Measurements from ENCODE around the gene CDH3.

The CDH3 gene

GRCh38 chr16:68722119-68723024 is 77.3 kb downstream of the CDH3 start:
- Histone ChIP-seq H3K4ac (ENCODE audit: low read depth, low read length) (no peak overlapping the region), H3K4me1 (ENCODE audit: control insufficient read depth, low read depth, low read length) (no peaks in the 10 kb centered on the region), H2BK15ac (replicated peaks; ENCODE audit: low read depth) (no peak overlapping the region), H2BK5ac (ENCODE audit: low read length) (no peak overlapping the region), H3K27ac (ENCODE audit: low read depth, low read length) (no peak overlapping the region), H2AK5ac (ENCODE audit: low read length) (no peak overlapping the region), H3K27me3 (ENCODE audit: insufficient read depth, low read length, poor library complexity) (no peaks in the 10 kb centered on the region), H3K79me1 (ENCODE audit: low read length) (no peaks in the 10 kb centered on the region), H3K36me3 (ENCODE audit: control insufficient read depth, insufficient read depth, low read length) (no peaks in the 10 kb centered on the region), H3K56ac (ENCODE audit: low read length) (no peak overlapping the region), H3K18ac (ENCODE audit: low read length) (no peak overlapping the region), H4K8ac (ENCODE audit: low read depth, low read length) (no peak overlapping the region), H3K4me2 (ENCODE audit: low read length) (no peak overlapping the region), H3K79me2 (ENCODE audit: control insufficient read depth, insufficient read depth, low read length) (no peaks in the 10 kb centered on the region), H3K4me3 (ENCODE audit: low read length) (no peak overlapping the region), H3K23ac (ENCODE audit: low read length) (no peak overlapping the region), H4K5ac (ENCODE audit: low read length) (no peak overlapping the region), H3K9ac (ENCODE audit: low read length) (no peak overlapping the region), H2BK120ac (ENCODE audit: low read depth, low read length) (no peak overlapping the region)
- peak; percentile 57 for DNase-seq
- WGBS (ENCODE audit: extremely low coverage, insufficient coverage, low lambda C conversion rate): no CpG with 5 or more reads among the region's 12 CpGs

- H2AK5ac ChIP-seq (ENCODE audit: low read length): no peak overlapping the region
These were observed 79.7 kb downstream of the CDH3 start for GRCh38 chr16:68724797-68725196.

DNA sequence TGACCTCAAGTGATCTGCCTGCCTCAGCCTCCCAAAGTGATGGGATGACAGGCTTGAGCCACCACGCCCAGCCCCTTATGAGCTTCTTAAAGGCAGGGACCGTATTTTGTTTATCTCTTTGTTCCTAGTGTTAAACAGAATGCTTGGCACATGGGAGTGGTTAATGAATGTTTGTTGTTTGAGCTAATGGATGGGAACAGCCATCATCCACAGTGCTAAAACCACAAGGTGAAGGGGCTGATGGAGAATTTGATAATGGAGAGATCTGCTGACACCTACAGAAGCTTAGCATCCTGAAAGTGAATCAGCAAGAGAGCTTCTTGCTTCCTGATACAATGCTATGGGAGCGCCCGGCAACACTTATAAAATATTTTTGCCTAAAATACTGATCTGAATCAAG is 83.4 kb downstream of the CDH3 start:
- Histone ChIP-seq H2AK5ac (ENCODE audit: low read length) (no peak overlapping the region), H4K8ac (ENCODE audit: low read depth, low read length) (no peak overlapping the region), H3K9ac (ENCODE audit: low read length) (no peak overlapping the region), H3K27me3 (ENCODE audit: insufficient read depth, low read length, poor library complexity) (no peaks in the 10 kb centered on the region), H3K79me2 (ENCODE audit: control insufficient read depth, insufficient read depth, low read length) (no peaks in the 10 kb centered on the region), H3K56ac (ENCODE audit: low read length) (no peak overlapping the region), H3K4me1 (ENCODE audit: control insufficient read depth, low read depth, low read length) (peaks cover 6% of the 10 kb centered on the region), H3K23ac (ENCODE audit: low read length) (no peak overlapping the region), H3K4me3 (ENCODE audit: low read length) (no peak overlapping the region), H3K4ac (ENCODE audit: low read depth, low read length) (no peak overlapping the region), H4K5ac (ENCODE audit: low read length) (no peak overlapping the region), H2BK5ac (ENCODE audit: low read length) (no peak overlapping the region), H3K27ac (ENCODE audit: low read depth, low read length) (no peak overlapping the region), H2BK15ac (replicated peaks; ENCODE audit: low read depth) (no peak overlapping the region), H3K18ac (ENCODE audit: low read length) (no peak overlapping the region), H2BK120ac (ENCODE audit: low read depth, low read length) (no peak overlapping the region), H3K36me3 (ENCODE audit: control insufficient read depth, insufficient read depth, low read length) (no peaks in the 10 kb centered on the region), H3K79me1 (ENCODE audit: low read length) (no peaks in the 10 kb centered on the region), H3K4me2 (ENCODE audit: low read length) (no peak overlapping the region)
- WGBS (ENCODE audit: extremely low coverage, insufficient coverage, low lambda C conversion rate): no CpG with 5 or more reads among the region's 4 CpGs
- DNase-seq: no peak

More at GRCh38 chr16:68724797-68725196, 79.7 kb downstream of the CDH3 start:
- Histone ChIP-seq H3K9ac (ENCODE audit: low read length) (no peak overlapping the region), H2BK15ac (replicated peaks; ENCODE audit: low read depth) (no peak overlapping the region), H3K36me3 (ENCODE audit: control insufficient read depth, insufficient read depth, low read length) (no peaks in the 10 kb centered on the region), H4K5ac (ENCODE audit: low read length) (no peak overlapping the region), H3K79me1 (ENCODE audit: low read length) (no peaks in the 10 kb centered on the region), H2BK5ac (ENCODE audit: low read length) (no peak overlapping the region), H3K4me2 (ENCODE audit: low read length) (no peak overlapping the region), H2BK120ac (ENCODE audit: low read depth, low read length) (no peak overlapping the region), H3K4ac (ENCODE audit: low read depth, low read length) (no peak overlapping the region), H3K23ac (ENCODE audit: low read length) (no peak overlapping the region), H3K56ac (ENCODE audit: low read length) (no peak overlapping the region), H3K4me1 (ENCODE audit: control insufficient read depth, low read depth, low read length) (no peaks in the 10 kb centered on the region), H3K27me3 (ENCODE audit: insufficient read depth, low read length, poor library complexity) (no peaks in the 10 kb centered on the region), H4K8ac (ENCODE audit: low read depth, low read length) (no peak overlapping the region), H3K79me2 (ENCODE audit: control insufficient read depth, insufficient read depth, low read length) (no peaks in the 10 kb centered on the region), H3K18ac (ENCODE audit: low read length) (no peak overlapping the region), H3K27ac (ENCODE audit: low read depth, low read length) (no peak overlapping the region), H3K4me3 (ENCODE audit: low read length) (no peak overlapping the region)
- no CpG with 5 or more reads among the region's 3 CpGs for WGBS (ENCODE audit: extremely low coverage, insufficient coverage, low lambda C conversion rate)
- no peak for DNase-seq

DNA sequence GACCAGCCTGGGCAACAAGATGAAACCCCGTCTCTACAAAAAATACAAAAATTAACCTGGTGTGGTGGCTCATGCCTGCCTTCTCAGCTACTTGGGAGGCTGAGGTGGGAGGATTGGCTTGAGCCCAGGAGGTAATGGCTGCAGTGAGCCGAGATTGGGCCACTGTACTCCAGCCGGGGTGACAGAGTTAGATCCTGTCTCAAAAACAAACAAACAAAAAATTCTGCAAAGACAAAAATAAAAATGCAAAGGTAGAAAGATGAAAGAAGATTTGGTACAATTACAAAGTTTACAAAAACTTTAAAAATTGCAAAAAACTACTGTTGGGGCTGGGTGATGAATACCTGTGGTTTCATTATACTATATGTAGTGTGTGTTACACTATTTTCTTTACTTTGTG is 86.5 kb downstream of the CDH3 start:
- H3K36me3 ChIP-seq (ENCODE audit: control insufficient read depth, insufficient read depth, low read length): no peaks in the 10 kb centered on the region
- no peak overlapping the region for H3K23ac ChIP-seq (ENCODE audit: low read length)
- H3K4ac ChIP-seq (ENCODE audit: low read depth, low read length): no peak overlapping the region
- no peak overlapping the region for H2BK5ac ChIP-seq (ENCODE audit: low read length)
- H3K79me2 ChIP-seq (ENCODE audit: control insufficient read depth, insufficient read depth, low read length): no peaks in the 10 kb centered on the region
- no peak overlapping the region for H2BK15ac ChIP-seq (replicated peaks; ENCODE audit: low read depth)
- no peak overlapping the region for H3K27ac ChIP-seq (ENCODE audit: low read depth, low read length)
- no peak overlapping the region for H3K4me3 ChIP-seq (ENCODE audit: low read length)
- H3K56ac ChIP-seq (ENCODE audit: low read length): peak overlapping the region; percentile 50
- H3K4me1 ChIP-seq (ENCODE audit: control insufficient read depth, low read depth, low read length): peaks cover 6% of the 10 kb centered on the region
- no peak overlapping the region for H3K4me2 ChIP-seq (ENCODE audit: low read length)
- H2BK120ac ChIP-seq (ENCODE audit: low read depth, low read length): no peak overlapping the region
- peak overlapping the region; percentile 62 for H3K18ac ChIP-seq (ENCODE audit: low read length)
- no peak overlapping the region for H4K5ac ChIP-seq (ENCODE audit: low read length)
- DNase-seq: no peak
- H3K9ac ChIP-seq (ENCODE audit: low read length): no peak overlapping the region
- H2AK5ac ChIP-seq (ENCODE audit: low read length): no peak overlapping the region
- H3K27me3 ChIP-seq (ENCODE audit: insufficient read depth, low read length, poor library complexity): no peaks in the 10 kb centered on the region
- WGBS (ENCODE audit: extremely low coverage, insufficient coverage, low lambda C conversion rate): no CpG with 5 or more reads among the region's 3 CpGs
- H3K79me1 ChIP-seq (ENCODE audit: low read length): no peaks in the 10 kb centered on the region
- H4K8ac ChIP-seq (ENCODE audit: low read depth, low read length): no peak overlapping the region

DNA sequence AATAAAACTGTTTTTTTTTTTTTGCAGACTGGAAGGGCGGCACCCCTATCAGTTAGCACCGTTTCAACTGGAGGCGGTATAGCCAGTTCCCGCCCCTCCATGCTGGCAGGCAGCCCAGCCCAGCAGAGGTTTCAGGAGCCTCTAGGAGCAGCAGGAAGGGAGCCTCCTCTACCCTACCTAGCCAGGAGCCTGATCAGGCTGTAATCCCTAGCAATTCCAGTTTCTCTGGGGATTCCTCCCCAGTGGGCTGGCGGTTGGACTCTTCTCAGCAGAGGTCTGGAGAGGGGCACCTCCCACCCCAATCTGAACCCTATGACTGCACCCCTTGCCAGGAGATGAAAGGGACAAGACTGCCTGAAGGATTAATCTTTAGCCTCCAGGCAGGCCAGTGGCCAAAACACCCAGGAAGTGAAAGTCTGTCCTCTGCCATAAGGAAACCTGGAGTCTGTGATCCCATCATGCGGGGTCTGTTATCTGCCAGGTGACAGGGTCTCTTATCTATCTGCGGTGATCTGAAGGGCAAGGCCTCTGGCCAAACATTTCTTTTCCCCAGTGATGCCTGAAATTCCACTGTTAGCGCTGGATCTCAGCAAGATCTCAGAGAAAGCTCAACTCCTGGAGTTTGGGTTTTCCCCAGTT is 87.1 kb downstream of the CDH3 start:
- H2AK5ac ChIP-seq (ENCODE audit: low read length): no peak overlapping the region
- peak overlapping the region; percentile 51 for H2BK5ac ChIP-seq (ENCODE audit: low read length)
- no peaks in the 10 kb centered on the region for H3K27me3 ChIP-seq (ENCODE audit: insufficient read depth, low read length, poor library complexity)
- peak overlapping the region; percentile 67 for H3K56ac ChIP-seq (ENCODE audit: low read length)
- peak overlapping the region; percentile 22 for H3K4me2 ChIP-seq (ENCODE audit: low read length)
- no peak overlapping the region for H3K4me3 ChIP-seq (ENCODE audit: low read length)
- H2BK15ac ChIP-seq (replicated peaks; ENCODE audit: low read depth): peak overlapping the region; percentile 96
- no peak overlapping the region for H3K23ac ChIP-seq (ENCODE audit: low read length)
- H2BK120ac ChIP-seq (ENCODE audit: low read depth, low read length): peak overlapping the region; percentile 35
- H3K4ac ChIP-seq (ENCODE audit: low read depth, low read length): peak overlapping the region; percentile 59
- H3K4me1 ChIP-seq (ENCODE audit: control insufficient read depth, low read depth, low read length): peaks cover 6% of the 10 kb centered on the region
- H3K79me1 ChIP-seq (ENCODE audit: low read length): no peaks in the 10 kb centered on the region
- H3K36me3 ChIP-seq (ENCODE audit: control insufficient read depth, insufficient read depth, low read length): no peaks in the 10 kb centered on the region
- peak overlapping the region; percentile 95 for H3K18ac ChIP-seq (ENCODE audit: low read length)
- H3K79me2 ChIP-seq (ENCODE audit: control insufficient read depth, insufficient read depth, low read length): no peaks in the 10 kb centered on the region
- no CpG with 5 or more reads among the region's 8 CpGs for WGBS (ENCODE audit: extremely low coverage, insufficient coverage, low lambda C conversion rate)
- H3K9ac ChIP-seq (ENCODE audit: low read length): peak overlapping the region; percentile 43
- peak; percentile 88 for DNase-seq
- H4K5ac ChIP-seq (ENCODE audit: low read length): no peak overlapping the region
- no peak overlapping the region for H4K8ac ChIP-seq (ENCODE audit: low read depth, low read length)
- peak overlapping the region; percentile 90 for H3K27ac ChIP-seq (ENCODE audit: low read depth, low read length)

Data from mesendoderm (in vitro differentiated cells).